ENCODE results near the gene CHMP4B. TPM values are rescaled to one million over a fixed set of nuclear protein-coding genes. Genes with fewer than 3 reads are reported as not detected.

The CHMP4B gene
- total and polyA plus RNA-seq, 5 experiments from 2014 or later: 4.0 to 59.5 (median 5.0) TPM

DNA sequence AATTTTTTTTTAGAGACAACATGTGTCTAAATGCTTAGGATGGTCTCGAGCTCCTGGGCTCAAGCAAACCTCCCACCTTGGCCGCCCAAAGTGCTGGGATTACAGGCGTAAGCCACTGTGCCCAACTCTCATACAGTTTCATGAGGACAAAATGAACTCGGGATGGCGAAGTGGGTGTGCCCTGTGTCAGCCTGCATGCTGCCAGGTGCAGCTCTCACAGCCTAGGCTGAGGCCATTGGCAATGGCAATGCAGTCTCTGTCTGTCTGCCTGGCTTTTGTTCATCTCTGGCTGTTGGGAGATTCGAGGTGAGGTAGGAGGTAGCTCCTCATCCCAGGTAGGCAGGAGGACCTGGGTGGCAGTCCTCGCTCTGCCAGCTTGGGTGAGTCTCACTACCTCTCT, 88.0 kb downstream of the CHMP4B start:
- no peaks in the 10 kb centered on the region for H3K9me3 Mint-ChIP-seq
- no peaks in the 10 kb centered on the region for H3K36me3 Mint-ChIP-seq
- peaks cover 5 to 32% (median 24%) of the 10 kb centered on the region in 5 donors for H3K27me3 Mint-ChIP-seq
- DNase-seq (no peak), ATAC-seq (no peak)
- H3K27ac Mint-ChIP-seq: peak overlapping the region in 1 of 10 donors; percentile 75
- no peaks in the 10 kb centered on the region for H3K4me1 Mint-ChIP-seq
- POLR2A ChIA-PET: no interaction called here
- no peak overlapping the region for H3K4me3 Mint-ChIP-seq

DNA sequence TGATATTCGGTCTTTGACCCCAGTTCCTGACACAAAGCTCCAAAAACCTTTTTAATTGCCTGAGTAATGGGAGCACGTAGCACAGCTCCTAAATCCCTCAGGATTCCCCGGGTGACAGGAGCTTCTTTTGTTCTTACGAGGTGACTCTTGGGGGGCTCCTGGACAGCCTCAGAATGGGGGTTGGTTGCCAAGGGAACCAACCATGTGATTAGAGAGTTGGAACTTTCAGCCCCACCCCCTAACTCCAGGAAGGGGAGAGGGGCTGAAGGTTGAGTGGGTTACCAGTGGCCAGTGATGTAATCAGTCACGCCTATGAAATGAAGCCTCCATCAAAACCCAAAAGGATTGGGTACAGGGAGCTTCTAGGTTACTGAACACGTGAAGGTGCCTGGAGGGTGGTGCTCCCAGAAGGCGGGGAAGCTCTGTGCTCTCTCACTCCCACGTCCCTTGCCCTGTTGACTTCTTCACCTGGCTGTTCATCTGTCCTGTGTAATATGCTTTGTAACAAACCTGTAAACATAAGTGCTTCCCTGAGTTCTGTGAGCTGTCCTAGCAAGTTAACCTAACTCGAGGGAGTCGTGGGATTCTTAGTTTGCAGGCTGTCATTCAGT, 89.5 kb downstream of the CHMP4B start:
- POLR2A ChIA-PET: no interaction called here
- ATAC-seq: no peak

DNA sequence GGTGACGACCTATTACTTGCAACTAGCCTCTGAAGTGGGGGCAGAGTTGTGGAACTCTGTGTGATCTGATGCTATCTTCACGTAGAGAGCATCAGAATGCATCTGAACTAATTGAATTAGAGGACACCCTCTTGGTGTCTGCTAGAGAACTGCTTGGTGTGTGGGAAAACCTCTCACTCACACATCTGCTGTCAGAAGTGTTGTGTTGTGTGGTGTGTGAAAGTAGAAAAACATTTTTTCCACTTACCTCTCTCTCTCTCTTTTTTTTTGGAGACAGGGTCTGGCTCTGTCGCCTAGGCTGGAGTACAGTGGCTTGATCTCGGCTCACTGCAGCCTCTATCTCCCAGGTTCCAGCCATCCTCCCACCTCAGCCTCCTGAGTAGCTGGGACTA, 90.0 kb downstream of the CHMP4B start:
- no peaks in the 10 kb centered on the region for H3K36me3 Mint-ChIP-seq
- H3K27ac Mint-ChIP-seq: peak overlapping the region in 1 of 10 donors; percentile 69
- no peak overlapping the region for H3K4me3 Mint-ChIP-seq
- POLR2A ChIA-PET: no interaction called here
- H3K4me1 Mint-ChIP-seq: no peaks in the 10 kb centered on the region
- ATAC-seq (no peak), DNase-seq (no peak)
- H3K27me3 Mint-ChIP-seq: peaks cover 3 to 32% (median 19%) of the 10 kb centered on the region in 5 donors
- no peaks in the 10 kb centered on the region for H3K9me3 Mint-ChIP-seq

More for the DNA sequence above, 89.5 kb downstream of the CHMP4B start:
- peaks cover 3 to 32% (median 22%) of the 10 kb centered on the region in 5 donors for H3K27me3 Mint-ChIP-seq
- peak overlapping the region in 1 of 10 donors; percentile 69 for H3K27ac Mint-ChIP-seq
- no peaks in the 10 kb centered on the region for H3K36me3 Mint-ChIP-seq
- DNase-seq: no peak
- no peaks in the 10 kb centered on the region for H3K9me3 Mint-ChIP-seq
- no peak overlapping the region for H3K4me3 Mint-ChIP-seq
- H3K4me1 Mint-ChIP-seq: no peaks in the 10 kb centered on the region

DNA sequence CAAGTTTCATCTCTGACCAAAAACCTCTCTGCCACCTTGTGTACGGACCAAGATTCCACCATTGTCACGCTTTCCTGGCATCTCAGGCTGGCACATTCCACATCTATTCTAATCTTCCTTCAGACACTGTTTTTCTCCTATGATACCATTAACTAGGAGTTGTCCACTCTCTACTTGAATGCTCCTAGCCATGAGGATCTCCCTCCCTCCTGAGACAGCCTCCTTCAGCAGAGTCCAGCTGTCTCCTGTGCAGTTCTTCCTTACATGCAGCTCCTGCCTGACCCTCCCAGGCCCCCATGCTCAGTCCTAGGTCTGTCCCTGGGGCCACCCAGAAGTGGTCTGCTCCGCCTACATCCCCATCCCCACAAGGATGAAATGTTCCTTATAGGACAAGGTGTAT, 90.9 kb downstream of the CHMP4B start:
- H3K36me3 Mint-ChIP-seq: no peaks in the 10 kb centered on the region
- POLR2A ChIA-PET: no interaction called here
- ATAC-seq (no peak), DNase-seq (no peak)
- peaks cover 3 to 30% (median 19%) of the 10 kb centered on the region in 5 donors for H3K27me3 Mint-ChIP-seq
- no peaks in the 10 kb centered on the region for H3K9me3 Mint-ChIP-seq
- no peak overlapping the region for H3K4me3 Mint-ChIP-seq
- H3K27ac Mint-ChIP-seq: peak overlapping the region in 2 of 10 donors; percentile 14 to 39
- H3K4me1 Mint-ChIP-seq: no peaks in the 10 kb centered on the region

Other genes starting within 250 kb of the CHMP4B start
- gene C20orf144, start 149.0 kb upstream of the CHMP4B start, total RNA-seq: under 1 TPM; 0.38 to 0.47 TPM
- gene C20orf144, start 149.0 kb upstream of the CHMP4B start, polyA plus RNA-seq: not detected
- gene ACTL10, start 144.4 kb upstream of the CHMP4B start, total RNA-seq: 1 to 10 TPM; 3.7 to 4.5 TPM
- 1 to 10 TPM; 1.8 to 3.2 (median 1.9) TPM for gene ACTL10, start 144.4 kb upstream of the CHMP4B start, polyA plus RNA-seq
- gene NECAB3, start 136.9 kb upstream of the CHMP4B start, total RNA-seq: 10 to 100 TPM; 10.8 to 12.8 TPM
- 1 to 10 TPM; 1.1 to 1.8 (median 1.4) TPM for gene NECAB3, start 136.9 kb upstream of the CHMP4B start, polyA plus RNA-seq
- gene E2F1, start 125.0 kb upstream of the CHMP4B start, total RNA-seq: 1 to 10 TPM; 1.3 to 1.4 TPM
- under 1 TPM; 0.19 to 0.49 (median 0.34) TPM for gene E2F1, start 125.0 kb upstream of the CHMP4B start, polyA plus RNA-seq
- 10 to 100 TPM; 10.7 to 12.1 TPM for gene PXMP4, start 91.0 kb upstream of the CHMP4B start, total RNA-seq
- 10 to 100 TPM in 2 of 3 donors, 1 to 10 TPM in 1; 8.9 to 16.1 (median 16.0) TPM for gene PXMP4, start 91.0 kb upstream of the CHMP4B start, polyA plus RNA-seq
- 1 to 10 TPM; 5.2 to 6.8 TPM for gene ZNF341, start 79.4 kb upstream of the CHMP4B start, total RNA-seq
- gene ZNF341, start 79.4 kb upstream of the CHMP4B start, polyA plus RNA-seq: 1 to 10 TPM in 2 of 3 donors, under 1 TPM in 1; 0.75 to 3.8 (median 1.0) TPM
- gene RALY, start 182.6 kb downstream of the CHMP4B start, total RNA-seq: 100 to 1,000 TPM; 105 to 112 TPM
- 100 to 1,000 TPM; 175 to 211 (median 181) TPM for gene RALY, start 182.6 kb downstream of the CHMP4B start, polyA plus RNA-seq

Measured in naive thymus-derived CD8-positive, alpha-beta T cell (primary cell).